Epidermal melanocyte (primary cell): ENCODE results near the gene BACH2.

ENCODE experiments used
- DNase-seq: peaks from one replicate; pipeline ENCODE4 v3.0.0; 2011; ENCODE audit warnings: low spot score; ENCODE audit not compliant: insufficient read length

The BACH2 gene

GRCh38 chr6:89942601-89943000 lies 354.0 kb downstream of the BACH2 start:
- DNase-seq, result no peak

- no peak for DNase-seq
Observed at GRCh38 chr6:89941763-89942497, 354.7 kb downstream of the BACH2 start.

- DNase-seq, result peak; percentile 42
Observed at GRCh38 chr6:89941031-89941762, 355.4 kb downstream of the BACH2 start.

GRCh38 chr6:89940225-89941027 lies 356.2 kb downstream of the BACH2 start:
- peak; percentile 93 for DNase-seq

GRCh38 chr6:89939144-89939543 lies 357.5 kb downstream of the BACH2 start:
- DNase-seq, result no peak

- DNase-seq, result no peak
Observed at GRCh38 chr6:89938014-89938413, 358.6 kb downstream of the BACH2 start.

- DNase-seq, result no peak
Observed at GRCh38 chr6:89936177-89936576, 360.5 kb downstream of the BACH2 start.

GRCh38 chr6:89934685-89935366 lies 361.8 kb downstream of the BACH2 start:
- DNase-seq, result no peak

GRCh38 chr6:89932245-89932802 lies 364.3 kb downstream of the BACH2 start:
- DNase-seq, result no peak

- DNase-seq, result no peak
Observed at GRCh38 chr6:89930789-89931188, 365.9 kb downstream of the BACH2 start.

GRCh38 chr6:89928604-89929003 lies 368.0 kb downstream of the BACH2 start:
- no peak for DNase-seq

- no peak for DNase-seq
Observed at GRCh38 chr6:89927791-89928550, 368.7 kb downstream of the BACH2 start.

- DNase-seq, result no peak
Observed at GRCh38 chr6:89927264-89927663, 369.4 kb downstream of the BACH2 start.

- no peak for DNase-seq
Observed at GRCh38 chr6:89925826-89926225, 370.8 kb downstream of the BACH2 start.

- no peak for DNase-seq
Observed at GRCh38 chr6:89924231-89924630, 372.4 kb downstream of the BACH2 start.

- no peak for DNase-seq
Observed at GRCh38 chr6:89921691-89922090, 375.0 kb downstream of the BACH2 start.

- no peak for DNase-seq
Observed at GRCh38 chr6:89921197-89921596, 375.4 kb downstream of the BACH2 start.

GRCh38 chr6:89917801-89918366 lies 378.8 kb downstream of the BACH2 start:
- DNase-seq, result no peak

- DNase-seq, result no peak
Observed at GRCh38 chr6:89917216-89917615, 379.4 kb downstream of the BACH2 start.
